Urinary bladder (tissue), 4 donors: Measurements from ENCODE around the gene PLCD1. TPM values are rescaled to one million over a fixed set of nuclear protein-coding genes. Genes with fewer than 3 reads are reported as not detected.

Source experiments
- DNase-seq: peaks from one replicate; pipeline ENCODE4 v3.0.0-alpha.2; 2015; ENCODE audit errors: extremely low spot score
- H3K27ac ChIP-seq: one replicate; pipeline ENCODE4 v1.5.1; 2013; ENCODE audit warnings: low read depth, mild to moderate bottlenecking, moderate library complexity
- H3K36me3 ChIP-seq: one replicate; pipeline ENCODE4 v1.6.1; 2013; ENCODE audit warnings: mild to moderate bottlenecking, moderate library complexity; ENCODE audit not compliant: insufficient read depth
- H3K4me1 ChIP-seq: one replicate; pipeline ENCODE4 v1.6.1; 2013; ENCODE audit warnings: mild to moderate bottlenecking, moderate library complexity; ENCODE audit not compliant: insufficient read depth
- H3K4me3 ChIP-seq: one replicate; pipeline ENCODE4 v1.5.1; 2013; ENCODE audit warnings: low read depth, low read length
- WGBS: extraction: QIAGEN DNeasy Blood & Tissue Kit; methylation state at CpG from one replicate; pipeline ENCODE4 v1.1.7; 2013; 5-methylcytosine and 5-hydroxymethylcytosine counted together
- polyA plus RNA-seq: library from polyadenylated mRNA; stranded (reverse); fragments of 200-250 nt; gene quantifications from one replicate; pipeline ENCODE4 v1.2.3, GENCODE V29; 2013
- total RNA-seq: library from RNA; depleted of rRNA; stranded (reverse); fragments of >200 nt; gene quantifications from one replicate; pipeline ENCODE4 v1.2.3, GENCODE V29; 2014
- donor health status: healthy with polysubstance abuse.
- donor health status: healthy.

PLCD1 gene
- total and polyA plus RNA-seq, 2 donors = 14.6 to 34.9 TPM

DNA sequence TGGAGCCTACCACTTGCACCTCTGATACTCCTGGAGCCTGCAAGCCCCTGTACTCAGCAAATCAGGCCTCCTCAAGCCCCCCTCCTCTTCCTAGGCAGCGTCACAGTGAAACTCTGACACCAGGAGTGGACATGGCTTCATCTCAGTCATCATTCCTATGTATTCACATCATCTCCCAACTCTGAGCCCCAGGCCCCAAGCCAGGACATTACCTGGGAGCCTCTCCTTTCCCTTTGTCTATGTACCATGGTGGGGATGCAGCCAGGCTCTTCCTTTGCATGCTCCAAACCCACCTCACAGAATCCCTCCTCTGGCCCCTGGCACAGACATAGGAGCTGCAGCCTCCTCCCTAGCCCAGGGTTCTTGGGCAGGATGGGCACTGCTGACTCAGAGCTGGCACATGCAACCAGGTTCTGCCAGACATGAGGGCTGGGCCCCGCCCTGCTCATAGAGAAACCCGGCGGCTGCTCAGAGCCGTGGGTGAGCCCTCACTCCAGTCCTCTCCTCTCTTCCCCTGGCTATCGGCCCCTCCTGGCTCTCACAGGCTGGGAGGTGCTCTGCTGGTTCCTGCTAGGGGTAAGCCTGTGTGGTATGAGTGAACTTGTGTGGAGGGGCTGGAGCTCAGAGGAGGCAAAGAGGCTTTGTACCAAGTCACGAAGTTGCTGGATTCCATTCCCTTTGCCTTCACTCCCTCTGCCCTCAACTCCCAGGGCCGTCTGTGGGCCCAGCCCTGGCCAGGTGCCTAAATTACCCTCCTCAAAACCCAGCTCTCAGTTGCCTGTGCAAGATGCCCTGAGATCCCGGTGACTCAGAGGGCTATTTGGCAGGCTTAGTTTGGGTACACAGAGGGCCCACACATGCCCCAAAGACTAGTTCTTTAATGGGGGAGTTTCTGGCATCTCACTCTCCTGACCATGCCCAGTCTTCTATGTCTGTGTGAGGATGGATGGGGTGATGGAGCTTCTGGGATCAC, 1.9 kb upstream of the PLCD1 start:
- WGBS = 57% methylated on average over 9 of the region's 9 CpGs
- H3K4me1 ChIP-seq = no peaks in the 10 kb centered on the region
- H3K27ac ChIP-seq = peak overlapping the region; percentile 51

GRCh38 chr3:38030126-38031021, 932 bp upstream of the PLCD1 start:
- Histone ChIP-seq H3K4me3 (peak overlapping the region; percentile 74), H3K27ac (peak overlapping the region; percentile 89), H3K36me3 (no peaks in the 10 kb centered on the region), H3K4me1 (no peaks in the 10 kb centered on the region)
- DNase-seq = no peak
- WGBS = 37% methylated on average over 8 of the region's 8 CpGs

More for the DNA sequence above, 1.9 kb upstream of the PLCD1 start:
- H3K4me3 ChIP-seq = no peak overlapping the region
- no peak for DNase-seq
- H3K36me3 ChIP-seq = no peaks in the 10 kb centered on the region

DNA sequence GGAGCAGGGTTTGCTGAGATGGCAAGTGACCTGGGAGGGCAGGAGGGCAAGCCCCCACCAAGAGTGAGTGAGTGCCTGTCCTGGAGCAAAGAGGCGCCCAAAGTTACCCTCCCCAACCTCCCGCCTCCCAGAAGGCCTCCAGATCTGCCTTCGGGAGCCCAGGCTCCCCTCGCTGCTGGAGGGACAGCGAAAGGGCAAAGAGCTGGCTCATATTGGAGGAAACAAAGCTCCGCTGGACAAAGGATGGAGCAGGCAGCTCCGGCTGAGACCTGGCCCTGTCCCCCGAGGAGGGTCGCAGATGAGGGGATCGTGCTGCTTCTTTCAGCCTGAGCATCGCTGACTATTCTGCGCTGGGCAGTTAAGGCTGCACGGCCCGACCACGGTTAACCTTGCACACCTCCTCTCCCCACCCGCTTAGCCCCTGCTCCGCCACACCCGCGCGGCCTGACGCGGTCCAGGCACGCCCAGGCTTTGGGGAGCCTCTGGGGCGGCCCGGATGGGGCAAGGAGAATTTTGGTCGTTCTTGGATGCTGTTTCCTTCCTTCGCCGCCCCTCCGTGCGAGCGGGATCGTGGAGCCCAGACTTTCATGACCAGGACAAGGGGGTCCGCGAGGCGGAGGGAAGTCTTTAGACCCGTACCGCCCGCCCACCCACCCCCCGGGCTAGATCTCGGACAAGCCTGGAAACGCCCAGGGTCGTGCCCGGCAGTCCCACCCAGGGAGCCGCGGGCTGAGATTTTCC, 651 bp downstream of the PLCD1 start:
- H3K4me3 ChIP-seq = peak overlapping the region; percentile 74
- 15% methylated on average over 45 of the region's 45 CpGs for WGBS
- no peaks in the 10 kb centered on the region for H3K4me1 ChIP-seq
- H3K27ac ChIP-seq = peak overlapping the region; percentile 80
- DNase-seq = no peak
- H3K36me3 ChIP-seq = no peaks in the 10 kb centered on the region

GRCh38 chr3:38027466-38028465, 1.7 kb downstream of the PLCD1 start:
- Histone ChIP-seq H3K4me3 (no peak overlapping the region), H3K27ac (no peak overlapping the region), H3K36me3 (no peaks in the 10 kb centered on the region), H3K4me1 (no peaks in the 10 kb centered on the region)
- DNase-seq = no peak
- WGBS = 88% methylated on average over 6 of the region's 6 CpGs

- DNase-seq = no peak
- WGBS = 71% methylated on average over 4 of the region's 4 CpGs
- Histone ChIP-seq H3K36me3 (no peaks in the 10 kb centered on the region), H3K4me3 (no peak overlapping the region), H3K4me1 (no peaks in the 10 kb centered on the region), H3K27ac (no peak overlapping the region)
Measured at GRCh38 chr3:38026856-38027255, 2.6 kb downstream of the PLCD1 start.

DNA sequence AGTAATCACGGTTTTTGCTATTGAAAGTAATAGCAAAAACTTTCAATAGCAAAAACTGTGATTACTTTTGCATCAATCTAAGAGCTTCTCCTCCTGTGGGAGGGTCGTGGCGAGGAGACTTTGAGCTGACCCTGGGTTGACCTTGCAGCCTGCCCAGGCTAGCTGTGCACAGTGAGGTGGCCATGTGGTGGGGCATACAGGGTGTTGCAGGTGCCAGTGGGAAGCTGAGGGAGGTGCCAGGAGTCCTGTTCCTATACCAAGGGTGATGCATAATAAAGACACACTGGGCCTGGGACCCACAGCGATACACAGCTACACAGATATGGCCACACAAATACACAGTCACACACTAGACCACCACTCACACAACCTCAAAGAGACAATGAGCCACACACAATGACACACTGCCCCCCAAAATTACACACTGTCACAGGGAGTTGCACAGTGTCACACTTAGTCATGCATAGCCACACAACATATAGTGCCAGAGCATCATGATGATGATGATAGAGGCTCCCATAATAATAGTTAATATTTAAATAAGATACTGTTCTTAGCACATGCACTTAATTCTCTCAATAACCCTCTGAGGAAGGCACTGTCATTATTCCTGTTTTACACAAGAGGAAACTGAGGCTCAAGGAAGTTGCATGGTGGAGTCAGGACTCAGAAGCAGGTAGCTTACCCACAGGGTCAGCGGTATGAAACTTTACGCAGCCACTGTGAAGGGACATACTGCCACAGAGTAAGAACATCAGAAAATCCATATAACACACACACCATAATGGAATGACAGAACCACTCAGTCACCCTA, 6.3 kb downstream of the PLCD1 start:
- 88% methylated on average over 6 of the region's 6 CpGs for WGBS
- H3K4me3 ChIP-seq = no peak overlapping the region
- no peaks in the 10 kb centered on the region for H3K4me1 ChIP-seq
- no peak overlapping the region for H3K27ac ChIP-seq
- DNase-seq = no peak
- H3K36me3 ChIP-seq = no peaks in the 10 kb centered on the region

- no peak for DNase-seq
- Histone ChIP-seq H3K36me3 (no peaks in the 10 kb centered on the region), H3K4me3 (no peak overlapping the region), H3K4me1 (no peaks in the 10 kb centered on the region), H3K27ac (no peak overlapping the region)
- 60% methylated on average over 3 of the region's 3 CpGs for WGBS
Measured at GRCh38 chr3:38022301-38022700, 7.1 kb downstream of the PLCD1 start.

DNA sequence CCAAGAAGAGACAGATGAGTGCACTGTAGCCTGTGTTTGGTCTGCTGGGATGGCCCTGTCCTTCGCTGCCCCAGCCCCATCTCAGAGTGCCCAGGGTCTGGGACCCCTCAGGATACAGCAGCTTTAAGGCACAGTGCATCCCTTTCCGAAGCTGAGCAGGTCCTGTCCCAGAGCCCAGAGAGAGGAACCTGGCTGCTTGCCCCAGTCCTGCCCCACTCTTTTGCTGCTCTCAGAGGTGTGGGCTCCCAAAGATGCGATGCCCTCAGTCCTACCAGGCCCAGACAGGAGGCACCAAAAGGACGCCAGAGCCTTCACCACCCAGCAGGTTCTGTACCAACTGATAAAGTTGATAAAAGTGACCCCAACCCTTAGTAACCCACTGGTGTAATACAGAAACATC, 8.2 kb downstream of the PLCD1 start:
- 79% methylated on average over 4 of the region's 4 CpGs for WGBS
- no peak for DNase-seq
- H3K4me3 ChIP-seq = no peak overlapping the region
- peaks cover 3% of the 10 kb centered on the region for H3K36me3 ChIP-seq
- no peak overlapping the region for H3K27ac ChIP-seq
- H3K4me1 ChIP-seq = no peaks in the 10 kb centered on the region

GRCh38 chr3:38020342-38020726, 9.1 kb downstream of the PLCD1 start:
- H3K36me3 ChIP-seq = peaks cover 8% of the 10 kb centered on the region
- H3K4me1 ChIP-seq = no peaks in the 10 kb centered on the region
- H3K4me3 ChIP-seq = no peak overlapping the region
- no peak for DNase-seq
- WGBS = 87% methylated on average over 3 of the region's 3 CpGs
- H3K27ac ChIP-seq = no peak overlapping the region

GRCh38 chr3:38019658-38020341, 9.6 kb downstream of the PLCD1 start:
- Histone ChIP-seq H3K4me1 (no peaks in the 10 kb centered on the region), H3K4me3 (no peak overlapping the region), H3K36me3 (peaks cover 8% of the 10 kb centered on the region), H3K27ac (no peak overlapping the region)
- WGBS = 86% methylated on average over 10 of the region's 10 CpGs
- DNase-seq = no peak
